GM23338 (cell line): ENCODE results near the gene LHX8.

Experiments used
- EZH2 ChIP-seq: fragments of 200-600 bp; sonication (generic); IDR thresholded peaks from one replicate; pipeline ENCODE4 v1.8.0; 2017; ENCODE audit warnings: antibody characterized with exemption, mild to moderate bottlenecking, low read depth; ENCODE audit not compliant: unreplicated experiment
- ZNF331 ChIP-seq: fragments of 250-450 bp; sonication (Bioruptor Pico); IDR thresholded peaks from 2 replicates; pipeline ENCODE4 v1.5.0; 2020; ENCODE audit warnings: low read depth, mild to moderate bottlenecking, moderate library complexity
- TF ChIP-seq, protein P1 (sequence below), 2 experiments: fragments of 200-600 bp in 1 of 2; sonication (generic) in 1 of 2; conservative IDR thresholded peaks; 2 replicates each; pipeline versions ENCODE4 v1.5.1 to v1.6.1; 2016 to 2017; ENCODE audit warnings: antibody characterized with exemption in 2 of 2, low read depth in 2 of 2, mild to moderate bottlenecking in 2 of 2, moderate library complexity in 1 of 2

DNA sequence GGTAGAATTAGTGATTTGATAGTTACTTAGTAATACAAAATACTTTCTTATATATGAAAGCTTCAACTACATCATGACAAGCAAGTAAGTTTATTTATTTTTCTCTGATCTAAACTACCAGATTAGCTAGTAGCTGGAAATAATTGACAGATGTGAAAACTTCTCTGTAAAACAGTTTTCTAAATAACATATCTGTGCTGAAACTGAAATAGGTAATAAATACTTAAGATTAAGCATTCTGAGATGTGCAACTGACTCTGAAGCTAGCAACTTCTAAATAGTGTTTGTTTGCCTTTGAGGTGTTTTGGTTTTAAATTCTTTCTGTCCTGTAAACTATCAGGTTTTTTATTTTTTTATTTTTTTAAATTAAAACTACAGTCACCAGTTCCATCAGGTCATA, 18.5 kb upstream of the LHX8 start:
- TF ChIP-seq, protein P1, sequence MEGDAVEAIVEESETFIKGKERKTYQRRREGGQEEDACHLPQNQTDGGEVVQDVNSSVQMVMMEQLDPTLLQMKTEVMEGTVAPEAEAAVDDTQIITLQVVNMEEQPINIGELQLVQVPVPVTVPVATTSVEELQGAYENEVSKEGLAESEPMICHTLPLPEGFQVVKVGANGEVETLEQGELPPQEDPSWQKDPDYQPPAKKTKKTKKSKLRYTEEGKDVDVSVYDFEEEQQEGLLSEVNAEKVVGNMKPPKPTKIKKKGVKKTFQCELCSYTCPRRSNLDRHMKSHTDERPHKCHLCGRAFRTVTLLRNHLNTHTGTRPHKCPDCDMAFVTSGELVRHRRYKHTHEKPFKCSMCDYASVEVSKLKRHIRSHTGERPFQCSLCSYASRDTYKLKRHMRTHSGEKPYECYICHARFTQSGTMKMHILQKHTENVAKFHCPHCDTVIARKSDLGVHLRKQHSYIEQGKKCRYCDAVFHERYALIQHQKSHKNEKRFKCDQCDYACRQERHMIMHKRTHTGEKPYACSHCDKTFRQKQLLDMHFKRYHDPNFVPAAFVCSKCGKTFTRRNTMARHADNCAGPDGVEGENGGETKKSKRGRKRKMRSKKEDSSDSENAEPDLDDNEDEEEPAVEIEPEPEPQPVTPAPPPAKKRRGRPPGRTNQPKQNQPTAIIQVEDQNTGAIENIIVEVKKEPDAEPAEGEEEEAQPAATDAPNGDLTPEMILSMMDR (conservative IDR thresholded peaks at IDR 0.05; ENCODE audit: low read depth in 2 of 2), result no peak
- no peak for TF ChIP-seq ZNF331 (CRISPR knock-in tag)
- TF ChIP-seq EZH2, result no peak
